SK-N-SH (cell line): ENCODE results near the gene ULK3. TPM values are rescaled to one million over a fixed set of nuclear protein-coding genes. Genes with fewer than 3 reads are reported as not detected.
A peak's percentile ranks its signal among the peaks of the same experiment; 100 is the strongest.

ENCODE experiments used
- CTCF ChIA-PET: fragments of 300-600, 350-600 bp; formaldehyde crosslinking; extraction: SDS; loops from one replicate; lab custom pipeline; 2021; lab: Yijun Ruan, JAX
- POLR2A ChIA-PET: fragments of 350-600 bp; sonication (Branson Sonifier 250); formaldehyde crosslinking; extraction: SDS; loops from one replicate; lab custom pipeline; 2020; ENCODE audit warnings: antibody characterized with exemption, inconsistent platforms; lab: Yijun Ruan, JAX
- DNase-seq: peaks from one replicate; pipeline ENCODE4 v3.0.0; 2012
- H2AFZ ChIP-seq: fragments of 200-600 bp; sonication (generic); 2 replicates; pipeline ENCODE4 v1.8.1; 2016; ENCODE audit warnings: antibody characterized with exemption, mild to moderate bottlenecking, low read depth
- H3F3A ChIP-seq: fragments of 200-600 bp; sonication (generic); replicated peaks from 2 replicates; pipeline ENCODE3; 2016; ENCODE audit warnings: antibody characterized with exemption, mild to moderate bottlenecking; ENCODE audit not compliant: insufficient read depth
- H3K27ac ChIP-seq, 2 experiments: fragments of 200-500 bp in 1 of 2; fragments of 200-600 bp in 1 of 2; sonication (Bioruptor generic) in 1 of 2; sonication (generic), shearing (Covaris generic) in 1 of 2; 2 replicates each; pipeline versions ENCODE4 v1.5.1 to v1.6.1; 2014 to 2016; ENCODE audit warnings: low read depth in 2 of 2, inconsistent platforms in 1 of 2, low read length in 1 of 2, mild to moderate bottlenecking in 1 of 2, mixed read lengths in 1 of 2
- H3K27me3 ChIP-seq: fragments of 200-600 bp; sonication (generic), shearing (Covaris generic); 2 replicates; pipeline ENCODE4 v1.6.1; 2016; ENCODE audit warnings: mixed run types; ENCODE audit not compliant: insufficient read depth
- H3K36me3 ChIP-seq, 2 experiments: fragments of 200-500 bp in 1 of 2; fragments of 200-600 bp in 1 of 2; sonication (Bioruptor generic) in 1 of 2; sonication (generic) in 1 of 2; replicated peaks in 1 of 2; 2 replicates each; pipeline versions ENCODE3 to v1.5.1; 2014 to 2016; ENCODE audit warnings: low read length in 1 of 2, mild to moderate bottlenecking in 1 of 2; ENCODE audit not compliant: insufficient read depth in 2 of 2, control insufficient read depth in 1 of 2
- H3K4me1 ChIP-seq, 2 experiments: fragments of 200-500 bp in 1 of 2; fragments of 200-600 bp in 1 of 2; sonication (Bioruptor generic) in 1 of 2; sonication (generic), shearing (Covaris generic) in 1 of 2; 2 replicates each; pipeline versions ENCODE4 v1.5.1 to v1.6.1; 2014 to 2016; ENCODE audit warnings: low read depth in 1 of 2, low read length in 1 of 2, mixed run types in 1 of 2; ENCODE audit not compliant: insufficient read depth in 2 of 2, control insufficient read depth in 1 of 2
- H3K4me2 ChIP-seq: fragments of 200-600 bp; sonication (generic), shearing (Covaris generic); 2 replicates; pipeline ENCODE4 v1.6.1; 2017; ENCODE audit warnings: mixed run types
- H3K4me3 ChIP-seq, 2 experiments: fragments of 200-500 bp in 1 of 2; fragments of 200-600 bp in 1 of 2; sonication (Bioruptor generic) in 1 of 2; sonication (generic), shearing (Covaris generic) in 1 of 2; 2 replicates each; pipeline versions ENCODE4 v1.5.1 to v1.8.1; 2014 to 2016; ENCODE audit warnings: low read depth in 2 of 2, inconsistent platforms in 1 of 2, low read length in 1 of 2, mild to moderate bottlenecking in 1 of 2, mixed read lengths in 1 of 2, moderate library complexity in 1 of 2
- H3K79me2 ChIP-seq: fragments of 200-600 bp; sonication (generic); 2 replicates; pipeline ENCODE4 v1.8.1; 2017; ENCODE audit warnings: mild to moderate bottlenecking; ENCODE audit not compliant: insufficient read depth
- H3K9ac ChIP-seq: fragments of 200-600 bp; sonication (generic); 2 replicates; pipeline ENCODE4 v1.6.1; 2017; ENCODE audit warnings: mixed run types
- H3K9me2 ChIP-seq: fragments of 200-600 bp; sonication (generic); 2 replicates; pipeline ENCODE4 v1.6.1; 2017; ENCODE audit warnings: mixed run types
- H3K9me3 ChIP-seq: fragments of 200-600 bp; sonication (generic); 2 replicates; pipeline ENCODE4 v1.6.1; 2017; ENCODE audit warnings: mixed run types, mild to moderate bottlenecking, moderate library complexity
- H4K20me1 ChIP-seq: fragments of 200-600 bp; sonication (generic); 2 replicates; pipeline ENCODE4 v1.6.1; 2017; ENCODE audit warnings: mild to moderate bottlenecking, mixed run types; ENCODE audit not compliant: insufficient read depth
- ELF1 ChIP-seq: IDR thresholded peaks from 2 replicates; pipeline ENCODE4 v1.4.0; 2012
- EP300 ChIP-seq, 2 experiments: IDR thresholded peaks; 2 replicates each; pipeline versions ENCODE4 v1.4.0 to v1.6.1; 2012; ENCODE audit warnings: borderline replicate concordance in 1 of 2, low read depth in 1 of 2, low read length in 1 of 2
- FOXJ3 ChIP-seq: sonication (generic); formaldehyde crosslinking; IDR thresholded peaks from 2 replicates; pipeline ENCODE4 v1.5.1; 2020; ENCODE audit warnings: mild to moderate bottlenecking, missing genetic modification reagents
- GABPA ChIP-seq: IDR thresholded peaks from 2 replicates; pipeline ENCODE4 v1.4.0; 2012; ENCODE audit warnings: low read depth, mild to moderate bottlenecking
- MEF2A ChIP-seq: IDR thresholded peaks from 2 replicates; pipeline ENCODE4 v1.4.0; 2012; ENCODE audit warnings: low read depth, borderline replicate concordance
- MXI1 ChIP-seq: IDR thresholded peaks from 2 replicates; pipeline ENCODE4 v1.6.1; 2012; ENCODE audit warnings: mild to moderate bottlenecking, low read depth, low read length, improper control_type of control experiment
- NFIC ChIP-seq: IDR thresholded peaks from 2 replicates; pipeline ENCODE4 v1.4.0; 2012; ENCODE audit warnings: borderline replicate concordance
- NRF1 ChIP-seq: IDR thresholded peaks from 2 replicates; pipeline ENCODE4 v1.6.1; 2012; ENCODE audit warnings: low read depth, mild to moderate bottlenecking, low read length
- RFX5 ChIP-seq: IDR thresholded peaks from 2 replicates; pipeline ENCODE4 v1.6.1; 2012; ENCODE audit warnings: mild to moderate bottlenecking, improper control_type of control experiment, low read length
- RXRA ChIP-seq: IDR thresholded peaks from 2 replicates; pipeline ENCODE4 v1.4.0; 2012; ENCODE audit warnings: low read depth, mild to moderate bottlenecking, borderline replicate concordance
- SIN3A ChIP-seq: IDR thresholded peaks from 2 replicates; pipeline ENCODE4 v1.6.1; 2012; ENCODE audit warnings: low read depth, mild to moderate bottlenecking, low read length, moderate library complexity, borderline replicate concordance
- SMC3 ChIP-seq: IDR thresholded peaks from 2 replicates; pipeline ENCODE4 v1.6.1; 2012; ENCODE audit warnings: low read depth, low read length, improper control_type of control experiment
- TAF1 ChIP-seq: IDR thresholded peaks from 2 replicates; pipeline ENCODE4 v1.6.1; 2012; ENCODE audit warnings: low read depth, mild to moderate bottlenecking, low read length, moderate library complexity, borderline replicate concordance
- WGBS: methylation state at CpG from one replicate; pipeline ENCODE4 v1.1.6; 2017; ENCODE audit warnings: low lambda C conversion rate; 5-methylcytosine and 5-hydroxymethylcytosine counted together
- polyA plus RNA-seq, 3 experiments: library from polyadenylated mRNA; depleted of rRNA; stranded (reverse); fragments of >200 nt; gene quantifications; 2 replicates each; pipeline ENCODE4 v1.2.3, GENCODE V29; 2012
- TF ChIP-seq, protein P1 (sequence below): fragments of 200-600 bp; sonication (generic); IDR thresholded peaks from 2 replicates; pipeline ENCODE4 v1.6.1; 2017; ENCODE audit warnings: antibody characterized with exemption, mild to moderate bottlenecking, moderate library complexity
- TF ChIP-seq, protein P2 (sequence below): IDR thresholded peaks from 2 replicates; pipeline ENCODE4 v1.4.0; 2012; ENCODE audit warnings: low read depth, borderline replicate concordance
- TF ChIP-seq, protein P3 (sequence below): fragments of 150-350 bp; IDR thresholded peaks from 2 replicates; pipeline ENCODE4 v1.6.1; 2016; ENCODE audit warnings: mild to moderate bottlenecking, low read depth, low read length
- TF ChIP-seq, protein P4 (sequence below): IDR thresholded peaks from 2 replicates; pipeline ENCODE4 v1.4.0; 2012; ENCODE audit warnings: low read depth
- TF ChIP-seq, protein P5 (sequence below): fragments of 150-350 bp; IDR thresholded peaks from 2 replicates; pipeline ENCODE4 v1.6.1; 2017; ENCODE audit warnings: antibody characterized with exemption, low read length, low read depth, borderline replicate concordance

The ULK3 gene
- polyA plus RNA-seq, 1 of the 3 experiments (the other 2 are of a cell fraction): 41.3 TPM

DNA sequence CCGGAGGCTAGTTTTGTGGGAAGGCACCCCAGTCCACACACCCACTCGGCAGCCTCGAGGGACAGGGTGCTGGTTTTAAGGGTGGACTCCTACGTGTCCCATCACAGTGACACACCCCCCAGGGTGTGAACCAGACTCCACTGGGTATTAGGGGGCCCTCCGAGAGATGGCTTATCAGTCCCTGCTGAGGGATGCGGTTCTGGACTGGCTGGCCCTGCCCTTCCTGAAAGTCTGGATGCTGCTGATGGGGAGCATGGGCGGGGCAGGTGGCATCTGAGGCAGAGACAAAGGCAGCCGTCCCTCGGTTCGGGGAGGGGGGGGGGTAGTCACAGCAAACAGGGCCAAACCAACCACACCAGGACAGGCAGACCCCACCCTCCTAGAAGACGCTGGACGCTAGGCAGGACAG, 939 bp upstream of the ULK3 start (continued):
- no peak for TF ChIP-seq RXRA
- no peak for TF ChIP-seq SMC3
- no peak for TF ChIP-seq EP300 (IDR thresholded peaks at IDR 0.05; ENCODE audit: borderline replicate concordance in 1 of 2, low read depth in 1 of 2, low read length in 1 of 2)
- no peak for TF ChIP-seq TAF1

DNA sequence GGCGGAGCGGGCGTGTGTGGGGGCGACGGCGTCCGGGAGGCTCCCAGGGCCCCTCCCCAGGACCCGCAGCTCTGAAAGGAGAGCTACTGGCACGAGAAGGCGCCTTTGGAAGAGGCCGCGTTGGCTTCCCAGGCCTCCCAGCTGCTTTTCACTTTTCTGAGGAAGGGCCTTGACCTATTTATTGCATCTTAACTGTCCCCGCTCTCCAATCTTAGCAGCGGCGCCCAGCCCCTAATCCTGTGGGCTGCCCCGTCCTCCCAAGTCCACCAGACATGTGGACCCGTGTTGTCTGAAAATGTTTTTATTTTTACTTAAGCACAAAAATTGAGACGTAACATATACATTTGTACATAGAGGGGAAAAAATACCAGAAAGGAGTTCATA, 481 bp upstream of the ULK3 start:
- POLR2A ChIA-PET: interaction anchor here (0.7 kb wide), 2 partner anchors 26 to 180 kb away, joined by 3 read pairs; partner anchors contain the start of gene PPCDC
- peaks cover 0 to 47% of the 10 kb centered on the region in 2 experiments for H3K36me3 ChIP-seq
- peaks cover 0 to 23% of the 10 kb centered on the region in 2 experiments; a peak in 2 of 4 replicates for H3K4me1 ChIP-seq
- no peaks in the 10 kb centered on the region for H3K79me2 ChIP-seq
- no peak for DNase-seq
- H4K20me1 ChIP-seq: no peaks in the 10 kb centered on the region
- TF ChIP-seq, protein P1, sequence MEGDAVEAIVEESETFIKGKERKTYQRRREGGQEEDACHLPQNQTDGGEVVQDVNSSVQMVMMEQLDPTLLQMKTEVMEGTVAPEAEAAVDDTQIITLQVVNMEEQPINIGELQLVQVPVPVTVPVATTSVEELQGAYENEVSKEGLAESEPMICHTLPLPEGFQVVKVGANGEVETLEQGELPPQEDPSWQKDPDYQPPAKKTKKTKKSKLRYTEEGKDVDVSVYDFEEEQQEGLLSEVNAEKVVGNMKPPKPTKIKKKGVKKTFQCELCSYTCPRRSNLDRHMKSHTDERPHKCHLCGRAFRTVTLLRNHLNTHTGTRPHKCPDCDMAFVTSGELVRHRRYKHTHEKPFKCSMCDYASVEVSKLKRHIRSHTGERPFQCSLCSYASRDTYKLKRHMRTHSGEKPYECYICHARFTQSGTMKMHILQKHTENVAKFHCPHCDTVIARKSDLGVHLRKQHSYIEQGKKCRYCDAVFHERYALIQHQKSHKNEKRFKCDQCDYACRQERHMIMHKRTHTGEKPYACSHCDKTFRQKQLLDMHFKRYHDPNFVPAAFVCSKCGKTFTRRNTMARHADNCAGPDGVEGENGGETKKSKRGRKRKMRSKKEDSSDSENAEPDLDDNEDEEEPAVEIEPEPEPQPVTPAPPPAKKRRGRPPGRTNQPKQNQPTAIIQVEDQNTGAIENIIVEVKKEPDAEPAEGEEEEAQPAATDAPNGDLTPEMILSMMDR: peak; percentile 4; the same call in 1 of the 2 replicates
- no peak for TF ChIP-seq EP300 (IDR thresholded peaks at IDR 0.05; ENCODE audit: borderline replicate concordance in 1 of 2, low read depth in 1 of 2, low read length in 1 of 2)
- H3K9me3 ChIP-seq: no peaks in the 10 kb centered on the region
- no peaks in the 10 kb centered on the region for H3K27me3 ChIP-seq
- WGBS: 54% methylated on average over 10 of the region's 18 CpGs
- H3K27ac ChIP-seq: peak overlapping the region; percentile 72 to 85
- H3K9ac ChIP-seq: peak overlapping the region; percentile 72
- CTCF ChIA-PET: interaction anchor here (0.6 to 10.8 kb wide), 24 partner anchors 10 to 152 kb away, joined by 3 to 95 read pairs (median 5); partner anchors contain the start of genes CSK, RPP25 and SCAMP5
- no peaks in the 10 kb centered on the region for H3K9me2 ChIP-seq
- H3F3A ChIP-seq: no peaks in the 10 kb centered on the region
- H3K4me2 ChIP-seq: peak overlapping the region; percentile 96
- peak overlapping the region; percentile 98 for H3K4me3 ChIP-seq
- peak overlapping the region; percentile 65; the same call in 1 of the 2 replicates for H2AFZ ChIP-seq

DNA sequence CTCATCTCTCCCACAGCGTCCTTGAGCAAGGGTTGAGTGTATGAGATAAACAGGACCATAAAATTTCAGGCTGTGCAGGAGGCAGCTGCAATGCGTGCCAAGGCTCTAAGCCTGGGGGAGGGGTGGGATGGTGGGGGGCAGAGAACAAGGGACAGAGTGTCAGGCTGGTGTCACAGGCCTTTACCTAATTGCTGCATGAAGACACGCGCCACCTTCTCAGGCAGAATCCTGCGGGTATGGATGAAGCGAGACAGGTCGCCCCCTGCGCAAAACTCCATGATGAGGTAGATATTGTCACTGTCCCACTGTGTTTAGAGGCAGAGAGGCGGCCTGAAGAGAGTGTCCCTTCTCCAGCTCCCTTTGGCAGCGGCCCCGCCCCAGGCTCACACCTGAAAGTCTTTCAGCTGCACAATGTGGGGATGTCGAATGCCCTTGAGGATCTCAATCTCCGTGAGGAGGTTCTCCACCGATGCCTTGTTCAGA, 1.0 kb downstream of the ULK3 start:
- Histone ChIP-seq H3K27ac (peak overlapping the region in 1 of 2 experiments; percentile 28; a peak in 1 of 4 replicates), H3K79me2 (no peaks in the 10 kb centered on the region), H3K4me2 (peak overlapping the region; percentile 96), H3F3A (no peaks in the 10 kb centered on the region), H3K9me2 (no peaks in the 10 kb centered on the region), H3K4me1 (peaks cover 0 to 23% of the 10 kb centered on the region in 2 experiments; a peak in 2 of 4 replicates), H3K9ac (peak overlapping the region; percentile 86; the same call in 1 of the 2 replicates), H3K36me3 (peaks cover 0 to 45% of the 10 kb centered on the region in 2 experiments), H2AFZ (no peak overlapping the region), H4K20me1 (no peaks in the 10 kb centered on the region), H3K27me3 (no peaks in the 10 kb centered on the region), H3K4me3 (peak overlapping the region; percentile 98), H3K9me3 (no peaks in the 10 kb centered on the region)
- WGBS: 86% methylated on average over 13 of the region's 14 CpGs
- CTCF ChIA-PET: interaction anchor here (0.7 to 10.8 kb wide), 15 partner anchors 11 to 205 kb away, joined by 3 to 95 read pairs (median 5); partner anchors contain the start of genes CPLX3 and RPP25
- DNase-seq: no peak
- POLR2A ChIA-PET: interaction anchor here (0.6 to 1.2 kb wide), 2 partner anchors 14 to 48 kb away, joined by 3 to 4 read pairs; partner anchors contain the start of gene MPI
- TF ChIP-seq SMC3 (no peak), TAF1 (no peak), ELF1 (no peak), RFX5 (no peak), NRF1 (no peak), MEF2A (no peak), EP300 (IDR thresholded peaks at IDR 0.05; ENCODE audit: borderline replicate concordance in 1 of 2, low read depth in 1 of 2, low read length in 1 of 2) (no peak), MXI1 (no peak), SIN3A (no peak), FOXJ3 (CRISPR knock-in tag) (no peak), GABPA (no peak), NFIC (no peak)
- TF ChIP-seq, protein P2, sequence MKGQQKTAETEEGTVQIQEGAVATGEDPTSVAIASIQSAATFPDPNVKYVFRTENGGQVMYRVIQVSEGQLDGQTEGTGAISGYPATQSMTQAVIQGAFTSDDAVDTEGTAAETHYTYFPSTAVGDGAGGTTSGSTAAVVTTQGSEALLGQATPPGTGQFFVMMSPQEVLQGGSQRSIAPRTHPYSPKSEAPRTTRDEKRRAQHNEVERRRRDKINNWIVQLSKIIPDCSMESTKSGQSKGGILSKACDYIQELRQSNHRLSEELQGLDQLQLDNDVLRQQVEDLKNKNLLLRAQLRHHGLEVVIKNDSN: no peak
- TF ChIP-seq, protein P3, sequence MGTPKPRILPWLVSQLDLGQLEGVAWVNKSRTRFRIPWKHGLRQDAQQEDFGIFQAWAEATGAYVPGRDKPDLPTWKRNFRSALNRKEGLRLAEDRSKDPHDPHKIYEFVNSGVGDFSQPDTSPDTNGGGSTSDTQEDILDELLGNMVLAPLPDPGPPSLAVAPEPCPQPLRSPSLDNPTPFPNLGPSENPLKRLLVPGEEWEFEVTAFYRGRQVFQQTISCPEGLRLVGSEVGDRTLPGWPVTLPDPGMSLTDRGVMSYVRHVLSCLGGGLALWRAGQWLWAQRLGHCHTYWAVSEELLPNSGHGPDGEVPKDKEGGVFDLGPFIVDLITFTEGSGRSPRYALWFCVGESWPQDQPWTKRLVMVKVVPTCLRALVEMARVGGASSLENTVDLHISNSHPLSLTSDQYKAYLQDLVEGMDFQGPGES: no peak
- TF ChIP-seq, protein P4, sequence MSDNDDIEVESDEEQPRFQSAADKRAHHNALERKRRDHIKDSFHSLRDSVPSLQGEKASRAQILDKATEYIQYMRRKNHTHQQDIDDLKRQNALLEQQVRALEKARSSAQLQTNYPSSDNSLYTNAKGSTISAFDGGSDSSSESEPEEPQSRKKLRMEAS: no peak
- TF ChIP-seq, protein P5, sequence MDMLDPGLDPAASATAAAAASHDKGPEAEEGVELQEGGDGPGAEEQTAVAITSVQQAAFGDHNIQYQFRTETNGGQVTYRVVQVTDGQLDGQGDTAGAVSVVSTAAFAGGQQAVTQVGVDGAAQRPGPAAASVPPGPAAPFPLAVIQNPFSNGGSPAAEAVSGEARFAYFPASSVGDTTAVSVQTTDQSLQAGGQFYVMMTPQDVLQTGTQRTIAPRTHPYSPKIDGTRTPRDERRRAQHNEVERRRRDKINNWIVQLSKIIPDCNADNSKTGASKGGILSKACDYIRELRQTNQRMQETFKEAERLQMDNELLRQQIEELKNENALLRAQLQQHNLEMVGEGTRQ: no peak
